ENCODE measurements around the gene GBX1.

- TF ChIP-seq CTCF (IDR thresholded peaks at IDR 0.05) (no peak), POLR2A (IDR thresholded peaks at IDR 0.05) (no peak)
These were observed 34.3 kb upstream of the GBX1 start for GRCh38 chr7:151201751-151202150.

Measured in right lobe of liver (tissue), 4 donors.